Hepatocyte (in vitro differentiated cells): ENCODE results near the gene SNTG2.

Experiments used
- EZH2 ChIP-seq: fragments of 200-600 bp; sonication (generic); IDR thresholded peaks from 2 replicates; pipeline ENCODE4 v1.6.1; 2016; ENCODE audit warnings: antibody characterized with exemption, mild to moderate bottlenecking, borderline replicate concordance
- TF ChIP-seq, protein P1 (sequence below): fragments of 200-600 bp; sonication (generic); IDR thresholded peaks from 2 replicates; pipeline ENCODE4 v1.5.1; 2016; ENCODE audit warnings: antibody characterized with exemption, mild to moderate bottlenecking; ENCODE audit not compliant: poor library complexity

DNA sequence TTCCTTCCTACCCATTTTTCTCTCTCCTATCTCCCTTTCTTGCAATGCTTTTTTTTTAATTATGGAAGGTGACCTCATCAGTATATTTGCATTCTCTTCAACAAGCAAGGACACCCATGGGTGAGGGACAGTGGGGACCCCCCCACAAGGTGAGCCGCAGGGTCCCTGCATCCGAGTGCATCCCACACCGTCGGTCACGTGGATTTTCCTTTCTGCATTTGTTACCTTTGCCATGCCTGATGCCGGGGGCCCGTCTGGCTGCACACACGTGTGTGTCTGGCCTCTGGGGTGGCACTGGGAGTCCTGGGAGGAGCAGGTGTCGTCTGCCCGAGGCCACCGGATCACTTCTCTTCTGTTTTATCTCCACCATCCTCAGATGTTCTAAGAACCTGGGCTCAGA, 30.1 kb upstream of the SNTG2 start:
- no peak for TF ChIP-seq EZH2
- TF ChIP-seq, protein P1, sequence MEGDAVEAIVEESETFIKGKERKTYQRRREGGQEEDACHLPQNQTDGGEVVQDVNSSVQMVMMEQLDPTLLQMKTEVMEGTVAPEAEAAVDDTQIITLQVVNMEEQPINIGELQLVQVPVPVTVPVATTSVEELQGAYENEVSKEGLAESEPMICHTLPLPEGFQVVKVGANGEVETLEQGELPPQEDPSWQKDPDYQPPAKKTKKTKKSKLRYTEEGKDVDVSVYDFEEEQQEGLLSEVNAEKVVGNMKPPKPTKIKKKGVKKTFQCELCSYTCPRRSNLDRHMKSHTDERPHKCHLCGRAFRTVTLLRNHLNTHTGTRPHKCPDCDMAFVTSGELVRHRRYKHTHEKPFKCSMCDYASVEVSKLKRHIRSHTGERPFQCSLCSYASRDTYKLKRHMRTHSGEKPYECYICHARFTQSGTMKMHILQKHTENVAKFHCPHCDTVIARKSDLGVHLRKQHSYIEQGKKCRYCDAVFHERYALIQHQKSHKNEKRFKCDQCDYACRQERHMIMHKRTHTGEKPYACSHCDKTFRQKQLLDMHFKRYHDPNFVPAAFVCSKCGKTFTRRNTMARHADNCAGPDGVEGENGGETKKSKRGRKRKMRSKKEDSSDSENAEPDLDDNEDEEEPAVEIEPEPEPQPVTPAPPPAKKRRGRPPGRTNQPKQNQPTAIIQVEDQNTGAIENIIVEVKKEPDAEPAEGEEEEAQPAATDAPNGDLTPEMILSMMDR, result no peak
